NOMO-1 treated with dmso at 0.1 percent for 144 hours (cell line): ENCODE results near the gene KLK12.

Source experiments
- DNase-seq: peaks from one replicate; lab custom pipeline; 2025; ENCODE audit not compliant: unreplicated experiment; lab: John Stamatoyannopoulos, UW

The KLK12 gene

GRCh38 chr19:50983625-50984292, 51.0 kb downstream of the KLK12 start, which contains the start of gene KLK7:
Gene KLK7, minus strand, starts transcription at chr19:50983917. Its CDS starts 1,518 bp downstream, at chr19:50982399.
- no peak for DNase-seq

- DNase-seq: no peak
Observed at GRCh38 chr19:50982186-50982585, 52.6 kb downstream of the KLK12 start.

GRCh38 chr19:50981587-50982146, 53.1 kb downstream of the KLK12 start:
- DNase-seq: no peak

- no peak for DNase-seq
Observed at GRCh38 chr19:50980208-50980607, 54.6 kb downstream of the KLK12 start.

GRCh38 chr19:50979758-50980157, 55.0 kb downstream of the KLK12 start:
- no peak for DNase-seq
